IMR-90 (cell line): ENCODE measurements around the gene BCHE. TPM values are rescaled to one million over a fixed set of nuclear protein-coding genes. Genes with fewer than 3 reads are reported as not detected.
A peak's percentile ranks its signal among the peaks of the same experiment; 100 is the strongest.

Source experiments
- ATAC-seq: fragments of 200-7000 bp; cut with Tn5 transposase; 2 replicates; pipeline ENCODE4 v1.9.1; 2020; ENCODE audit warnings: low read depth, mild to moderate bottlenecking, moderate library complexity
- Bru-seq: library from RNA; stranded (reverse); fragments of 400-500 nt; gene quantifications from one replicate; lab custom pipeline; 2021; lab: Mats Ljungman, UMichigan
- BruChase-seq, 2 experiments: library from RNA; stranded (reverse); fragments of 400-500 nt; gene quantifications; one replicate each; lab custom pipeline; 2021; lab: Mats Ljungman, UMichigan
- BruUV-seq: library from RNA; stranded (reverse); fragments of 400-500 nt; replicated peaks from 2 replicates; lab custom pipeline; 2021; lab: Mats Ljungman, UMichigan
- CTCF ChIA-PET: fragments of 300-600 bp; formaldehyde crosslinking; extraction: SDS; loops from one replicate; lab custom pipeline; 2021; ENCODE audit warnings: antibody characterized with exemption; lab: Yijun Ruan, JAX
- POLR2A ChIA-PET: fragments of 300-600 bp; sonication (Branson Sonifier 250); formaldehyde crosslinking; loops from one replicate; lab custom pipeline; 2022; ENCODE audit warnings: antibody characterized with exemption; ENCODE audit not compliant: unreplicated experiment; lab: Charles Lee
- DNase-seq: peaks from one replicate; pipeline ENCODE4 v3.0.0; 2013
- H2AFZ ChIP-seq: replicated peaks from 2 replicates; pipeline ENCODE3; 2013; ENCODE audit warnings: low read length, mild to moderate bottlenecking; ENCODE audit not compliant: poor library complexity
- H2AK5ac ChIP-seq: 2 replicates; pipeline ENCODE4 v1.6.1; 2013; ENCODE audit warnings: low read depth, low read length, inconsistent platforms
- H2AK9ac ChIP-seq: replicated peaks from 2 replicates; pipeline ENCODE3; 2013; ENCODE audit warnings: mild to moderate bottlenecking, low read depth, low read length, moderate library complexity; ENCODE audit not compliant: poor library complexity
- H2BK120ac ChIP-seq: 2 replicates; pipeline ENCODE4 v1.6.1; 2013; ENCODE audit warnings: low read depth, low read length, inconsistent platforms
- H2BK15ac ChIP-seq: 3 replicates; pipeline ENCODE4 v1.6.1; 2013; ENCODE audit warnings: low read depth, low read length, inconsistent platforms
- H2BK20ac ChIP-seq: 2 replicates; pipeline ENCODE4 v1.6.1; 2013; ENCODE audit warnings: low read depth, mild to moderate bottlenecking, inconsistent platforms, low read length, moderate library complexity
- H2BK5ac ChIP-seq: 2 replicates; pipeline ENCODE4 v1.6.1; 2013; ENCODE audit warnings: mild to moderate bottlenecking, low read depth, low read length, inconsistent platforms; ENCODE audit not compliant: poor library complexity, severe bottlenecking
- H3K14ac ChIP-seq: replicated peaks from 2 replicates; pipeline ENCODE4 v1.6.1; 2013; ENCODE audit warnings: low read depth, low read length, inconsistent platforms
- H3K18ac ChIP-seq: 2 replicates; pipeline ENCODE4 v1.6.1; 2013; ENCODE audit warnings: low read depth, low read length, control low read depth
- H3K23ac ChIP-seq: 2 replicates; pipeline ENCODE4 v1.6.1; 2013; ENCODE audit warnings: low read depth, low read length, inconsistent platforms
- H3K27ac ChIP-seq: 2 replicates; pipeline ENCODE4 v1.5.1; 2013; ENCODE audit warnings: mild to moderate bottlenecking, control low read depth, low read length; ENCODE audit not compliant: insufficient read depth
- H3K27me3 ChIP-seq: 2 replicates; pipeline ENCODE4 v1.6.1; 2013; ENCODE audit warnings: low read length; ENCODE audit not compliant: control insufficient read depth, insufficient read depth
- H3K36me3 ChIP-seq: 2 replicates; pipeline ENCODE4 v1.6.1; 2013; ENCODE audit warnings: low read length, mixed read lengths; ENCODE audit not compliant: control insufficient read depth, insufficient read depth
- H3K4ac ChIP-seq: 2 replicates; pipeline ENCODE4 v1.6.1; 2013; ENCODE audit warnings: low read depth, low read length, inconsistent platforms
- H3K4me1 ChIP-seq: 2 replicates; pipeline ENCODE4 v1.6.1; 2013; ENCODE audit warnings: low read length, mixed read lengths; ENCODE audit not compliant: control insufficient read depth, insufficient read depth
- H3K4me2 ChIP-seq: 2 replicates; pipeline ENCODE4 v1.6.1; 2013; ENCODE audit warnings: low read depth, mild to moderate bottlenecking, control low read depth, low read length, moderate library complexity
- H3K4me3 ChIP-seq: 2 replicates; pipeline ENCODE4 v1.5.1; 2013; ENCODE audit warnings: low read depth, mild to moderate bottlenecking, control low read depth, low read length, moderate library complexity; ENCODE audit not compliant: insufficient read depth
- H3K56ac ChIP-seq: 2 replicates; pipeline ENCODE4 v1.6.1; 2013; ENCODE audit warnings: low read length, inconsistent platforms; ENCODE audit not compliant: insufficient read depth; ENCODE audit errors: extremely low read depth
- H3K79me1 ChIP-seq, 2 experiments: 2 replicates each; pipeline ENCODE4 v1.6.1; 2013; ENCODE audit warnings: low read length in 2 of 2, inconsistent platforms in 1 of 2, low read depth in 1 of 2
- H3K9ac ChIP-seq: 2 replicates; pipeline ENCODE4 v1.6.1; 2013; ENCODE audit warnings: low read depth, low read length, control low read depth
- H3K9me1 ChIP-seq: 2 replicates; pipeline ENCODE4 v1.6.1; 2013; ENCODE audit warnings: low read length, inconsistent platforms; ENCODE audit not compliant: insufficient read depth
- H3K9me3 ChIP-seq: 2 replicates; pipeline ENCODE4 v1.6.1; 2013; ENCODE audit warnings: low read length; ENCODE audit not compliant: control insufficient read depth, insufficient read depth
- H4K20me1 ChIP-seq: 2 replicates; pipeline ENCODE4 v1.6.1; 2013; ENCODE audit warnings: low read length, inconsistent platforms; ENCODE audit not compliant: insufficient read depth
- H4K5ac ChIP-seq: 2 replicates; pipeline ENCODE4 v1.6.1; 2013; ENCODE audit warnings: mild to moderate bottlenecking, low read depth, low read length, control low read depth
- H4K8ac ChIP-seq, 2 experiments: 2 replicates each; pipeline ENCODE4 v1.6.1; 2013; ENCODE audit warnings: low read depth in 2 of 2, low read length in 2 of 2, control low read depth in 1 of 2, inconsistent platforms in 1 of 2
- H4K91ac ChIP-seq: 2 replicates; pipeline ENCODE4 v1.6.1; 2013; ENCODE audit warnings: low read depth, low read length, inconsistent platforms; ENCODE audit not compliant: insufficient read depth
- CEBPB ChIP-seq: IDR thresholded peaks from 2 replicates; pipeline ENCODE4 v1.6.1; 2012; ENCODE audit warnings: low read depth, low read length, improper control_type of control experiment
- FOS ChIP-seq: fragments of 150-350 bp; IDR thresholded peaks from 2 replicates; pipeline ENCODE4 v1.6.1; 2016; ENCODE audit warnings: low read depth, low read length
- MAFK ChIP-seq: IDR thresholded peaks from 2 replicates; pipeline ENCODE4 v1.6.1; 2012; ENCODE audit warnings: low read depth, low read length, improper control_type of control experiment
- MAZ ChIP-seq: IDR thresholded peaks from 2 replicates; pipeline ENCODE4 v1.6.1; 2012; ENCODE audit warnings: low read depth, mild to moderate bottlenecking, low read length, improper control_type of control experiment, moderate library complexity, borderline replicate concordance
- POLR2A ChIP-seq: IDR thresholded peaks from 2 replicates; pipeline ENCODE4 v1.6.1; 2012; ENCODE audit warnings: mild to moderate bottlenecking, low read depth, low read length
- RAD21 ChIP-seq: IDR thresholded peaks from 2 replicates; pipeline ENCODE4 v1.6.1; 2012; ENCODE audit warnings: low read length, improper control_type of control experiment
- SMC3 ChIP-seq: fragments of 150-350 bp; IDR thresholded peaks from 2 replicates; pipeline ENCODE4 v1.6.1; 2016; ENCODE audit warnings: low read depth, mild to moderate bottlenecking, antibody characterized with exemption, low read length, moderate library complexity
- WGBS, 2 experiments: methylation state at CpG; one replicate each; pipeline versions ENCODE4 v1.1.5 to v1.1.7; 2013; ENCODE audit warnings: missing lambda C conversion rate in 2 of 2; ENCODE audit not compliant: insufficient read length in 1 of 2; ENCODE audit errors: extremely low coverage in 2 of 2; 5-methylcytosine and 5-hydroxymethylcytosine counted together
- dilution Hi-C: fragments of 300-500 bp; cut with HindIII; formaldehyde crosslinking; loops from one replicate; pipeline ENCODE4 v1.14.3; 2018; ENCODE audit warnings: low sequenced_read_pairs; ENCODE audit not compliant: unreplicated experiment
- in situ Hi-C: fragments of 300-500 bp; cut with MboI; formaldehyde crosslinking; loops from 3 replicates; pipeline ENCODE4 v1.14.3; 2019; ENCODE audit warnings: low sequenced_read_pairs, inconsistent platforms, mixed read lengths
- intact Hi-C: fragments of 100-400 bp; cut with micrococcal nuclease; formaldehyde crosslinking; loops from 2 replicates; pipeline ENCODE4 v1.10.0; 2022
- long read RNA-seq: library from polyadenylated mRNA; unstranded; transcript quantifications from one replicate; pipeline ENCODE4 v2.0.0, GENCODE V29; 2021; ENCODE audit not compliant: unreplicated experiment
- polyA plus RNA-seq, 3 experiments: library from polyadenylated mRNA; depleted of rRNA; stranded (reverse); fragments of >200 nt; gene quantifications; 2 replicates each; pipeline ENCODE4 v1.2.3, GENCODE V29; 2012; ENCODE audit warnings: low replicate concordance in 1 of 3
- total RNA-seq: library from RNA; depleted of rRNA; stranded (reverse); fragments of >200 nt; gene quantifications from 2 replicates; pipeline ENCODE4 v1.2.3, GENCODE V29; 2012; rRNA removed
- TF ChIP-seq, protein P1 (sequence below): conservative IDR thresholded peaks from 2 replicates; pipeline ENCODE4 v1.5.1; 2012; ENCODE audit warnings: mild to moderate bottlenecking, low read depth, low read length, improper control_type of control experiment
- TF ChIP-seq, protein P2 (sequence below): fragments of 150-350 bp; IDR thresholded peaks from 2 replicates; pipeline ENCODE4 v1.6.1; 2016; ENCODE audit warnings: low read depth, mild to moderate bottlenecking, low read length, moderate library complexity, borderline replicate concordance

Gene BCHE
- 1.6 and 1.9 TPM in 2 replicates for total RNA-seq
- polyA plus RNA-seq (2012; rRNA removed) = 1.3 and 1.5 TPM in 2 replicates
- polyA plus RNA-seq (2012; cell fraction: cytosol; rRNA removed) = 0.14 and 0.16 TPM in 2 replicates
- 0.04 and 0.38 TPM in 2 replicates for polyA plus RNA-seq (2012; cell fraction: nucleus; rRNA removed; ENCODE audit: low replicate concordance)
- percentile 3 among the genes with signal in this experiment for Bru-seq, nascent RNA
- percentile 4 among the genes with signal in this experiment for BruChase-seq, experiment 1, labeled RNA remaining after a 6-hour chase
- BruChase-seq, experiment 2, labeled RNA remaining after a 2-hour chase = not detected
- long read RNA-seq = 0 reads

DNA sequence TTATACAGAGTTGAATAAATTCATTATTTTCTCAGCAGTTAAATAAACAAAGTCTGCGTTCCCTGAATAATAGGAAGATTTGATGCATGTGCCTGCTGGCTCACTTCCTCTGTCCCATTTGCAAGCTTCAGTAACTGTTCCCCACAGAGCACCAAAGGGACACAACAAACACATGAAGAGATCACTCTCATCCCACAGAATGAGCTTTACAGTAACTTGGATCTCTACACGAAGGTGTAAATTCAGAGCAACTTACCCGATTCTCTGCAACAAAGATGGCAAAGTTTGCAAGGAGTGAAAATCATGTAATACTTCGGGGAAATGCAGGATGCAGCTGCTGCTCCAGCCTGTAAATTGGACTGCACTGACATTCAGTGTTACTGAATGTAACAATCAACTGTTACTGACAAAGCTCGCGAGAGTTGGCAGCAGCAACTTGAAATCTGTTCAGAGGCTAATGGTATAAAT, at the start of gene BCHE:
TSS of gene BCHE (minus strand) at position 366 of the 468 bp plus-strand sequence. CDS start 6,390 bp downstream, outside the sequence.
- TF ChIP-seq MAFK = no peak
- no peak for TF ChIP-seq FOS
- TF ChIP-seq RAD21 = no peak
- no peak for TF ChIP-seq POLR2A
- no peak for TF ChIP-seq SMC3
- no peak for TF ChIP-seq CEBPB
- TF ChIP-seq, protein P1, sequence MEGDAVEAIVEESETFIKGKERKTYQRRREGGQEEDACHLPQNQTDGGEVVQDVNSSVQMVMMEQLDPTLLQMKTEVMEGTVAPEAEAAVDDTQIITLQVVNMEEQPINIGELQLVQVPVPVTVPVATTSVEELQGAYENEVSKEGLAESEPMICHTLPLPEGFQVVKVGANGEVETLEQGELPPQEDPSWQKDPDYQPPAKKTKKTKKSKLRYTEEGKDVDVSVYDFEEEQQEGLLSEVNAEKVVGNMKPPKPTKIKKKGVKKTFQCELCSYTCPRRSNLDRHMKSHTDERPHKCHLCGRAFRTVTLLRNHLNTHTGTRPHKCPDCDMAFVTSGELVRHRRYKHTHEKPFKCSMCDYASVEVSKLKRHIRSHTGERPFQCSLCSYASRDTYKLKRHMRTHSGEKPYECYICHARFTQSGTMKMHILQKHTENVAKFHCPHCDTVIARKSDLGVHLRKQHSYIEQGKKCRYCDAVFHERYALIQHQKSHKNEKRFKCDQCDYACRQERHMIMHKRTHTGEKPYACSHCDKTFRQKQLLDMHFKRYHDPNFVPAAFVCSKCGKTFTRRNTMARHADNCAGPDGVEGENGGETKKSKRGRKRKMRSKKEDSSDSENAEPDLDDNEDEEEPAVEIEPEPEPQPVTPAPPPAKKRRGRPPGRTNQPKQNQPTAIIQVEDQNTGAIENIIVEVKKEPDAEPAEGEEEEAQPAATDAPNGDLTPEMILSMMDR = no peak
- TF ChIP-seq, protein P2, sequence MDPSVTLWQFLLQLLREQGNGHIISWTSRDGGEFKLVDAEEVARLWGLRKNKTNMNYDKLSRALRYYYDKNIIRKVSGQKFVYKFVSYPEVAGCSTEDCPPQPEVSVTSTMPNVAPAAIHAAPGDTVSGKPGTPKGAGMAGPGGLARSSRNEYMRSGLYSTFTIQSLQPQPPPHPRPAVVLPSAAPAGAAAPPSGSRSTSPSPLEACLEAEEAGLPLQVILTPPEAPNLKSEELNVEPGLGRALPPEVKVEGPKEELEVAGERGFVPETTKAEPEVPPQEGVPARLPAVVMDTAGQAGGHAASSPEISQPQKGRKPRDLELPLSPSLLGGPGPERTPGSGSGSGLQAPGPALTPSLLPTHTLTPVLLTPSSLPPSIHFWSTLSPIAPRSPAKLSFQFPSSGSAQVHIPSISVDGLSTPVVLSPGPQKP = no peak
- TF ChIP-seq MAZ = no peak
- no peak within 1 kb of the TSS for H2BK20ac ChIP-seq
- no peak within 1 kb of the TSS for H3K23ac ChIP-seq
- no peak within 1 kb of the TSS for H2AFZ ChIP-seq
- H4K8ac ChIP-seq = no peak within 1 kb of the TSS
- no peak within 1 kb of the TSS for H3K56ac ChIP-seq
- BruUV-seq = no TSS peak
- no peaks in the 10 kb centered on the region; the same call in 1 of the 2 replicates for H3K9me3 ChIP-seq
- no peaks in the 10 kb centered on the region for H3K36me3 ChIP-seq
- no peak within 1 kb of the TSS for H2AK5ac ChIP-seq
- no peak within 1 kb of the TSS for H3K4ac ChIP-seq
- H3K27me3 ChIP-seq = no peaks in the 10 kb centered on the region
- no peak within 1 kb of the TSS for H3K18ac ChIP-seq
- H2BK120ac ChIP-seq = no peak within 1 kb of the TSS
- POLR2A ChIA-PET = no interaction called here
- H2BK5ac ChIP-seq = no peak within 1 kb of the TSS
- intact Hi-C loops (no loop called here), dilution Hi-C loops (no loop called here), in situ Hi-C loops (no loop called here)
- H3K9me1 ChIP-seq = no peaks in the 10 kb centered on the region
- no peaks in the 10 kb centered on the region for H4K20me1 ChIP-seq
- H3K4me3 ChIP-seq = no peak within 1 kb of the TSS
- CTCF ChIA-PET = no interaction called here
- H3K4me2 ChIP-seq = no peak within 1 kb of the TSS; the same call in 1 of the 2 replicates
- H3K14ac ChIP-seq = no peak within 1 kb of the TSS
- H3K27ac ChIP-seq = no peak within 1 kb of the TSS
- DNase-seq = peak; percentile 30
- no peak within 1 kb of the TSS for H2BK15ac ChIP-seq
- H3K9ac ChIP-seq = no peak within 1 kb of the TSS
- H4K5ac ChIP-seq = no peak within 1 kb of the TSS
- no peaks in the 10 kb centered on the region for H3K79me1 ChIP-seq
- ATAC-seq = 0 out of 2 replicates have a peak, but pooled peaks have one; percentile 11
- H2AK9ac ChIP-seq = no peak within 1 kb of the TSS
- H4K91ac ChIP-seq = no peak within 1 kb of the TSS
- no peaks in the 10 kb centered on the region for H3K4me1 ChIP-seq
- 0% methylated on average over 2 of the region's 6 CpGs; no CpG with 5 or more reads in 1 of the 2 experiments for WGBS, 2 experiments
